HepG2 (cell line): ENCODE results near the gene PFDN1. TPM values are rescaled to one million over a fixed set of nuclear protein-coding genes. Genes with fewer than 3 reads are reported as not detected.
A peak's percentile ranks its signal among the peaks of the same experiment; 100 is the strongest.

Experiments
- BRCA1 ChIP-seq: sonication (generic); formaldehyde crosslinking; IDR thresholded peaks from 2 replicates; pipeline ENCODE4 v1.4.0; 2020; ENCODE audit warnings: missing genetic modification reagents
- CAMTA2 ChIP-seq: sonication (generic); formaldehyde crosslinking; IDR thresholded peaks from 2 replicates; pipeline ENCODE4 v1.4.0; 2020; ENCODE audit warnings: mild to moderate bottlenecking, missing genetic modification reagents, borderline replicate concordance
- CEBPG ChIP-seq: IDR thresholded peaks from 2 replicates; pipeline ENCODE4 v1.6.1; 2016
- CREB1 ChIP-seq, 2 experiments: fragments of 450-650 bp in 1 of 2; IDR thresholded peaks; 2 replicates each; pipeline ENCODE4 v1.6.1; 2016 to 2017; ENCODE audit warnings: control low read depth in 1 of 2, mild to moderate bottlenecking in 1 of 2, missing compliant biosample characterization in 1 of 2, missing genetic modification characterization in 1 of 2
- CREM ChIP-seq, 2 experiments: sonication (generic) in 1 of 2; formaldehyde crosslinking in 1 of 2; IDR thresholded peaks; 2 replicates each; pipeline versions ENCODE4 v1.4.0 to v1.6.1; 2016 to 2020; ENCODE audit warnings: antibody characterized with exemption in 1 of 2, mild to moderate bottlenecking in 1 of 2, missing genetic modification reagents in 1 of 2
- EED ChIP-seq: sonication (generic); formaldehyde crosslinking; IDR thresholded peaks from 2 replicates; pipeline ENCODE4 v1.5.0; 2020; ENCODE audit warnings: mild to moderate bottlenecking, missing genetic modification reagents
- EP300 ChIP-seq, 3 experiments: sonication (generic) in 1 of 3; formaldehyde crosslinking in 1 of 3; IDR thresholded peaks; 2 replicates each; pipeline versions ENCODE4 v1.5.1 to v1.6.1; 2011 to 2020; ENCODE audit warnings: low read depth in 2 of 3, low read length in 2 of 3, borderline replicate concordance in 1 of 3, improper control_type of control experiment in 1 of 3, mild to moderate bottlenecking in 1 of 3, missing genetic modification reagents in 1 of 3, moderate library complexity in 1 of 3
- HCFC1 ChIP-seq: fragments of 150-350 bp; IDR thresholded peaks from 2 replicates; pipeline ENCODE4 v1.6.1; 2014; ENCODE audit warnings: low read depth, low read length
- HDAC1 ChIP-seq: sonication (generic); formaldehyde crosslinking; IDR thresholded peaks from 2 replicates; pipeline ENCODE4 v1.5.1; 2020; ENCODE audit warnings: mild to moderate bottlenecking, missing genetic modification reagents
- HOXA9 ChIP-seq: sonication (generic); formaldehyde crosslinking; IDR thresholded peaks from 2 replicates; pipeline ENCODE4 v1.8.1; 2022; ENCODE audit warnings: missing genetic modification reagents, mild to moderate bottlenecking, moderate library complexity, borderline replicate concordance
- MEF2D ChIP-seq: sonication (generic); formaldehyde crosslinking; IDR thresholded peaks from 2 replicates; pipeline ENCODE4 v1.5.1; 2020; ENCODE audit warnings: mild to moderate bottlenecking, missing genetic modification reagents
- NCOA1 ChIP-seq: sonication (generic); formaldehyde crosslinking; IDR thresholded peaks from 2 replicates; pipeline ENCODE4 v1.9.0; 2021; ENCODE audit warnings: missing genetic modification reagents
- NFATC3 ChIP-seq: sonication (generic); formaldehyde crosslinking; IDR thresholded peaks from 2 replicates; pipeline ENCODE4 v1.5.1; 2020; ENCODE audit warnings: mild to moderate bottlenecking, missing genetic modification reagents
- NKX3-1 ChIP-seq: sonication (generic); formaldehyde crosslinking; IDR thresholded peaks from 2 replicates; pipeline ENCODE4 v1.5.0; 2020; ENCODE audit warnings: missing genetic modification reagents
- PHB2 ChIP-seq: fragments of 450-650 bp; IDR thresholded peaks from 2 replicates; pipeline ENCODE4 v1.6.1; 2018; ENCODE audit not compliant: partially characterized antibody
- PLRG1 ChIP-seq: fragments of 450-650 bp; conservative IDR thresholded peaks from 2 replicates; pipeline ENCODE4 v1.6.1; 2016
- SALL1 ChIP-seq: sonication (generic); formaldehyde crosslinking; IDR thresholded peaks from 2 replicates; pipeline ENCODE4 v1.8.0; 2022; ENCODE audit warnings: mild to moderate bottlenecking, missing genetic modification reagents
- TGIF2 ChIP-seq: IDR thresholded peaks from 2 replicates; pipeline ENCODE4 v1.6.1; 2016; ENCODE audit warnings: control low read depth, missing compliant biosample characterization
- XBP1 ChIP-seq: sonication (generic); formaldehyde crosslinking; IDR thresholded peaks from 2 replicates; pipeline ENCODE4 v1.5.0; 2020; ENCODE audit warnings: missing genetic modification reagents
- ZBTB1 ChIP-seq: sonication (generic); formaldehyde crosslinking; IDR thresholded peaks from 2 replicates; pipeline ENCODE4 v1.4.0; 2020; ENCODE audit warnings: missing genetic modification reagents, borderline replicate concordance
- ZBTB20 ChIP-seq: sonication (generic); formaldehyde crosslinking; IDR thresholded peaks from 2 replicates; pipeline ENCODE4 v1.8.1; 2023; ENCODE audit warnings: missing genetic modification reagents, low read depth, mild to moderate bottlenecking, borderline replicate concordance
- ZC3H4 ChIP-seq: sonication (generic); formaldehyde crosslinking; IDR thresholded peaks from 2 replicates; pipeline ENCODE4 v1.4.0; 2020; ENCODE audit warnings: missing genetic modification reagents, borderline replicate concordance
- ZFP36L2 ChIP-seq: sonication (generic); formaldehyde crosslinking; IDR thresholded peaks from 2 replicates; pipeline ENCODE4 v1.4.0; 2020; ENCODE audit warnings: missing genetic modification reagents
- ZNF264 ChIP-seq: sonication (generic); formaldehyde crosslinking; IDR thresholded peaks from 2 replicates; pipeline ENCODE4 v1.4.0; 2020; ENCODE audit warnings: missing genetic modification reagents
- ZNF274 ChIP-seq: sonication (generic); formaldehyde crosslinking; IDR thresholded peaks from 2 replicates; pipeline ENCODE4 v1.5.1; 2020; ENCODE audit warnings: mild to moderate bottlenecking, missing genetic modification reagents
- ZNF333 ChIP-seq: sonication (generic); formaldehyde crosslinking; IDR thresholded peaks from 2 replicates; pipeline ENCODE4 v1.4.0; 2020; ENCODE audit warnings: mild to moderate bottlenecking, missing genetic modification reagents, borderline replicate concordance
- ZNF629 ChIP-seq: sonication (generic); formaldehyde crosslinking; conservative IDR thresholded peaks from 2 replicates; pipeline ENCODE4 v1.5.0; 2020; ENCODE audit warnings: missing genetic modification reagents
- ZNF772 ChIP-seq: sonication (generic); formaldehyde crosslinking; IDR thresholded peaks from 2 replicates; pipeline ENCODE4 v1.5.0; 2020; ENCODE audit warnings: mild to moderate bottlenecking, missing genetic modification reagents
- polyA plus RNA-seq, 8 experiments: library from polyadenylated mRNA; depleted of rRNA in 3 of 8; stranded (reverse) in 7 of 8; unstranded in 1 of 8; fragments of >200 nt; fragmentation: Illumina TruSeq in 4 of 8; extraction: Trizol in 4 of 8; gene quantifications; 2 replicates each; pipeline versions ENCODE4 v1.2.1 to v1.2.3, GENCODE V29; 2011 to 2016; ENCODE audit warnings: low read depth in 4 of 8, missing spikeins in 1 of 8, mixed read lengths in 1 of 8; ENCODE audit not compliant: insufficient read depth in 1 of 8
- total RNA-seq, 5 experiments: library from RNA; depleted of rRNA; stranded (reverse); fragments of >200 nt; fragmentation: Illumina TruSeq; extraction: Trizol; gene quantifications; 2 replicates each; pipeline ENCODE4 v1.2.3, GENCODE V29; 2016; ENCODE audit warnings: low read depth in 1 of 5
- TF ChIP-seq, protein P1 (sequence below): sonication (generic); formaldehyde crosslinking; IDR thresholded peaks from 2 replicates; pipeline ENCODE4 v1.4.0; 2020; ENCODE audit warnings: mild to moderate bottlenecking, missing genetic modification reagents
- TF ChIP-seq, protein P2 (sequence below): sonication (generic); formaldehyde crosslinking; IDR thresholded peaks from 2 replicates; pipeline ENCODE4 v1.8.0; 2022; ENCODE audit warnings: mild to moderate bottlenecking, missing genetic modification reagents, moderate library complexity
- TF ChIP-seq, protein P3 (sequence below): sonication (generic); formaldehyde crosslinking; IDR thresholded peaks from 2 replicates; pipeline ENCODE4 v1.4.0; 2020; ENCODE audit warnings: mild to moderate bottlenecking, missing genetic modification reagents

The PFDN1 gene
- total and polyA plus RNA-seq, 2 of the 13 experiments (the other 11 are each of a cell fraction or from before 2014, with no cell fraction given): 67.2 to 70.8 TPM

DNA sequence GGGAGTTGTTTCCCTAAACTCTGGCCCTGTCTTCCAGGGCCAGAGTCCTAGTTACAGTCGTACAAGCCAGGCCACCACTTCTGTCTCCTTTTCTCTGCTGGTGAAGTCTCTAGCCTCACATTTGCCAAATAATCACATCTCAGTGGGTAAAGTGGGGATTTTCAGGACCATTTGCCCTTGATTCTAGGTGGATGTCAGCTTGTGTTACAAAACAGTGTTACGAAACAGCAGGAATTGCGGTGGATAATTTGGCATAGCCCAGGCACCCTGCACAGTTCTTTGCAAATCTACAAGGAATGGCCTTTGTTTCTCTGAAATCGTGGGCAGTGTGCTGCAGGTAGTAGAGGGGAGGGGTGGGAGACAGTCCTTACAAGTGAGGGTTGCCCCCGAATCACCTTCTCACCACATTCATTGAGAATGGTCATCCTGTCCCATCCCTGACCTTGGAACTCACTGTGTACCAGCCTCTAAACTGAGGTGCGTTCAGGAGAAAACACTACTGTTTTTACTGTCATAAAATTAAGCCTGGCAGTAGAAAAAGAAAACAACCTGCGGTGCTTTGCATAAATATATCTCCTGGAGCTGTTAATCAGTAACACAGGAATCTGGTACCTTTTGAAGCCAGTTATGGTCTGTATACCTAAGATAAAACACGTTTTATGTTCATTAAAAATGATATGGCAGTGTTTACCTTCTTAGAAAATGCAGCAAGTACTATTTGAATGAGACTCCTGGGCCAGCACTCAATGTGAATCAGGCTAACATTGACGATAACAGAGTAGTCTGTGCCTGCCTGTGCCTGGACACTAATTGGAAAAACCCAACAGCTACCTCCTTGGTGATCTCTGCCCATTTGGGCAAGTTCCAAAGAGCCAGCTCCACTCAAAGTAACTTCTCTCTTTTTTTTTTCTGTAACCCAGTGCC is 83.6 kb downstream of the PFDN1 start (continued):
- TF ChIP-seq ZNF264 (CRISPR knock-in tag): no peak; the same call in 1 of the 2 replicates
- no peak for TF ChIP-seq EP300 (IDR thresholded peaks at IDR 0.05; ENCODE audit: low read depth in 2 of 2, low read length in 2 of 2)
- 0 out of 2 replicates have a peak, but pooled peaks have one; percentile 29 for TF ChIP-seq EP300 (CRISPR knock-in tag; IDR thresholded peaks at IDR 0.05; ENCODE audit: borderline replicate concordance)
- no peak for TF ChIP-seq ZFP36L2 (CRISPR knock-in tag)
- TF ChIP-seq HOXA9: no peak
- peak; percentile 56 for TF ChIP-seq HDAC1 (CRISPR knock-in tag)
- peak; percentile 56; the same call in 1 of the 2 replicates for TF ChIP-seq SALL1
- no peak for TF ChIP-seq ZBTB1 (CRISPR knock-in tag)
- TF ChIP-seq ZNF274 (CRISPR knock-in tag): no peak
- TF ChIP-seq ZC3H4 (CRISPR knock-in tag): no peak
- TF ChIP-seq CAMTA2: no peak
- peak; percentile 11; the same call in 1 of the 2 replicates for TF ChIP-seq CREM (IDR thresholded peaks at IDR 0.05)
- TF ChIP-seq CREM (CRISPR knock-in tag; IDR thresholded peaks at IDR 0.05): no peak
- TF ChIP-seq ZBTB20 (CRISPR knock-in tag): no peak
- TF ChIP-seq NKX3-1 (CRISPR knock-in tag): no peak
- no peak for TF ChIP-seq HCFC1
- TF ChIP-seq, protein P1, sequence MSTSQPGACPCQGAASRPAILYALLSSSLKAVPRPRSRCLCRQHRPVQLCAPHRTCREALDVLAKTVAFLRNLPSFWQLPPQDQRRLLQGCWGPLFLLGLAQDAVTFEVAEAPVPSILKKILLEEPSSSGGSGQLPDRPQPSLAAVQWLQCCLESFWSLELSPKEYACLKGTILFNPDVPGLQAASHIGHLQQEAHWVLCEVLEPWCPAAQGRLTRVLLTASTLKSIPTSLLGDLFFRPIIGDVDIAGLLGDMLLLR (CRISPR knock-in tag): no peak
- TF ChIP-seq PHB2: no peak
- no peak for TF ChIP-seq NFATC3 (CRISPR knock-in tag)
- TF ChIP-seq NCOA1 (CRISPR knock-in tag): no peak
- TF ChIP-seq, protein P2, sequence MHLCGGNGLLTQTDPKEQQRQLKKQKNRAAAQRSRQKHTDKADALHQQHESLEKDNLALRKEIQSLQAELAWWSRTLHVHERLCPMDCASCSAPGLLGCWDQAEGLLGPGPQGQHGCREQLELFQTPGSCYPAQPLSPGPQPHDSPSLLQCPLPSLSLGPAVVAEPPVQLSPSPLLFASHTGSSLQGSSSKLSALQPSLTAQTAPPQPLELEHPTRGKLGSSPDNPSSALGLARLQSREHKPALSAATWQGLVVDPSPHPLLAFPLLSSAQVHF: no peak
- TF ChIP-seq XBP1: no peak
- TF ChIP-seq PLRG1: no peak
- TF ChIP-seq, protein P3, sequence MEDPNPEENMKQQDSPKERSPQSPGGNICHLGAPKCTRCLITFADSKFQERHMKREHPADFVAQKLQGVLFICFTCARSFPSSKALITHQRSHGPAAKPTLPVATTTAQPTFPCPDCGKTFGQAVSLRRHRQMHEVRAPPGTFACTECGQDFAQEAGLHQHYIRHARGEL: no peak
- TF ChIP-seq MEF2D (CRISPR knock-in tag): no peak
- TF ChIP-seq CREB1 (IDR thresholded peaks at IDR 0.05): no peak
- 0 out of 2 replicates have a peak, but pooled peaks have one; percentile 20 for TF ChIP-seq CREB1 (CRISPR knock-in tag; IDR thresholded peaks at IDR 0.05)
- peak; percentile 83 for TF ChIP-seq CEBPG (CRISPR knock-in tag)
- TF ChIP-seq BRCA1 (CRISPR knock-in tag): no peak
- TF ChIP-seq EED (CRISPR knock-in tag): no peak
- TF ChIP-seq ZNF629 (CRISPR knock-in tag): no peak
- TF ChIP-seq ZNF333 (CRISPR knock-in tag): no peak
- no peak for TF ChIP-seq ZNF772
- TF ChIP-seq TGIF2: peak; percentile 54; the same call in 1 of the 2 replicates
